Activated CD8-positive, alpha-beta T cell treated with anti-CD3 and anti-CD28 coated beads for 36 hours (primary cell): Measurements from ENCODE around the gene BIRC2. TPM values are rescaled to one million over a fixed set of nuclear protein-coding genes. Genes with fewer than 3 reads are reported as not detected.

Experiments
- ATAC-seq: fragments of 200-7000 bp; cut with Tn5 transposase; one replicate; pipeline ENCODE4 v1.10.0; 2021; ENCODE audit warnings: mild to moderate bottlenecking, moderate library complexity
- CTCF ChIA-PET: fragments of 350-600 bp; sonication (Branson Sonifier 250); formaldehyde crosslinking; loops from one replicate; lab custom pipeline; 2021; ENCODE audit warnings: antibody characterized with exemption; lab: Charles Lee
- POLR2A ChIA-PET: fragments of 350-600 bp; sonication (Branson Sonifier 250); formaldehyde crosslinking; loops from one replicate; lab custom pipeline; 2021; ENCODE audit warnings: antibody characterized with exemption; lab: Charles Lee
- DNase-seq: peaks from one replicate; pipeline ENCODE4 v3.0.0-alpha.2; 2020
- H3K27ac Mint-ChIP-seq: one replicate; pipeline ENCODE4 v1.8.0; 2021; ENCODE audit warnings: mild to moderate bottlenecking, mixed read lengths
- H3K27me3 Mint-ChIP-seq: one replicate; pipeline ENCODE4 v1.8.0; 2021; ENCODE audit warnings: mixed read lengths
- H3K36me3 Mint-ChIP-seq: one replicate; pipeline ENCODE4 v1.8.0; 2021; ENCODE audit warnings: low read depth, mixed read lengths
- H3K4me1 Mint-ChIP-seq: one replicate; pipeline ENCODE4 v1.8.0; 2021; ENCODE audit warnings: low read depth, mixed read lengths
- H3K4me3 Mint-ChIP-seq: one replicate; pipeline ENCODE4 v1.8.0; 2021; ENCODE audit warnings: mild to moderate bottlenecking, moderate library complexity, mixed read lengths
- H3K9me3 Mint-ChIP-seq: one replicate; pipeline ENCODE4 v1.8.0; 2021; ENCODE audit warnings: mixed read lengths
- CTCF ChIP-seq: fragments of 200-600 bp; IDR thresholded peaks from one replicate; pipeline ENCODE4 v1.8.0; 2022; ENCODE audit warnings: antibody characterized with exemption, mild to moderate bottlenecking
- intact Hi-C: fragments of 100-400 bp; cut with micrococcal nuclease; formaldehyde crosslinking; loops from one replicate; pipeline ENCODE4 v1.10.0; 2022
- total RNA-seq, 2 experiments: library from RNA; stranded (reverse); gene quantifications; one replicate each; pipeline ENCODE4 v1.2.3, GENCODE V29; 2021

BIRC2 gene
- total RNA-seq, 2 experiments from 2014 or later, result 29.8 to 32.9 TPM

GRCh38 chr11:102395720-102396393 is 48.8 kb downstream of the BIRC2 start:
- Mint-ChIP-seq H3K27ac (peak overlapping the region; percentile 74), H3K9me3 (no peaks in the 10 kb centered on the region), H3K4me3 (no peak overlapping the region), H3K27me3 (no peaks in the 10 kb centered on the region), H3K4me1 (peaks cover 45% of the 10 kb centered on the region), H3K36me3 (peaks cover 59% of the 10 kb centered on the region)
- ChIA-PET POLR2A (interaction anchor here (0.8 to 1.3 kb wide), 3 partner anchors 39 to 85 kb away, joined by 3 read pairs; no protein-coding TSS in a partner anchor), CTCF (interaction anchor here (0.6 to 3.0 kb wide), 7 partner anchors 12 to 217 kb away, joined by 3 to 12 read pairs (median 3); no protein-coding TSS in a partner anchor)
- ATAC-seq (no peak), DNase-seq (no peak)
- intact Hi-C loops, result loop anchor here (1.0 kb wide), 1 partner anchor 51 kb away; no protein-coding TSS in a partner anchor
- no peak for TF ChIP-seq CTCF

- Mint-ChIP-seq H3K27ac (peak overlapping the region; percentile 79), H3K36me3 (peaks cover 66% of the 10 kb centered on the region), H3K9me3 (no peaks in the 10 kb centered on the region), H3K4me1 (peaks cover 44% of the 10 kb centered on the region), H3K4me3 (no peak overlapping the region), H3K27me3 (no peaks in the 10 kb centered on the region)
- DNase-seq (no peak), ATAC-seq (peak; percentile 63)
- intact Hi-C loops, result loop anchor here (1.0 kb wide), 1 partner anchor 50 kb away; no protein-coding TSS in a partner anchor
- no peak for TF ChIP-seq CTCF
- CTCF ChIA-PET, result interaction anchor here (0.6 to 3.0 kb wide), 9 partner anchors 10 to 99 kb away, joined by 3 to 12 read pairs (median 5); no protein-coding TSS in a partner anchor
- POLR2A ChIA-PET, result interaction anchor here (0.9 to 1.6 kb wide), 5 partner anchors 9 to 56 kb away, joined by 3 to 5 read pairs (median 3); partner anchors contain the start of gene TMEM123
Measured at GRCh38 chr11:102396708-102397563, 49.9 kb downstream of the BIRC2 start.

- TF ChIP-seq CTCF, result no peak
- DNase-seq, result no peak
- intact Hi-C loops, result no loop called here
- ChIA-PET POLR2A (interaction anchor here (0.9 to 1.6 kb wide), 3 partner anchors 8 to 55 kb away, joined by 3 to 5 read pairs (median 4); partner anchors contain the start of gene TMEM123), CTCF (interaction anchor here (0.9 to 6.9 kb wide), 10 partner anchors 7 to 97 kb away, joined by 3 to 49 read pairs (median 8); no protein-coding TSS in a partner anchor)
- H3K9me3 Mint-ChIP-seq, result no peaks in the 10 kb centered on the region
- H3K4me1 Mint-ChIP-seq, result peaks cover 52% of the 10 kb centered on the region
- no peaks in the 10 kb centered on the region for H3K27me3 Mint-ChIP-seq
- no peak overlapping the region for H3K4me3 Mint-ChIP-seq
- H3K27ac Mint-ChIP-seq, result peak overlapping the region; percentile 46
- H3K36me3 Mint-ChIP-seq, result peaks cover 68% of the 10 kb centered on the region
- ATAC-seq, result no peak
Measured at GRCh38 chr11:102398297-102398696, 51.3 kb downstream of the BIRC2 start.

- ATAC-seq (peak; percentile 48), DNase-seq (peak; percentile 43)
- Mint-ChIP-seq H3K36me3 (peaks cover 67% of the 10 kb centered on the region), H3K27me3 (no peaks in the 10 kb centered on the region), H3K4me1 (peaks cover 55% of the 10 kb centered on the region), H3K9me3 (no peaks in the 10 kb centered on the region), H3K27ac (no peak overlapping the region), H3K4me3 (no peak overlapping the region)
- POLR2A ChIA-PET, result interaction anchor here (0.7 to 1.3 kb wide), 3 partner anchors 9 to 137 kb away, joined by 3 read pairs; no protein-coding TSS in a partner anchor
- intact Hi-C loops, result no loop called here
- CTCF ChIA-PET, result interaction anchor here (0.7 to 6.9 kb wide), 8 partner anchors 8 to 111 kb away, joined by 3 to 49 read pairs (median 8); no protein-coding TSS in a partner anchor
- no peak for TF ChIP-seq CTCF
Measured at GRCh38 chr11:102399189-102399588, 52.2 kb downstream of the BIRC2 start.
